ENCODE data around the gene SLIT3.

Gene SLIT3

DNA sequence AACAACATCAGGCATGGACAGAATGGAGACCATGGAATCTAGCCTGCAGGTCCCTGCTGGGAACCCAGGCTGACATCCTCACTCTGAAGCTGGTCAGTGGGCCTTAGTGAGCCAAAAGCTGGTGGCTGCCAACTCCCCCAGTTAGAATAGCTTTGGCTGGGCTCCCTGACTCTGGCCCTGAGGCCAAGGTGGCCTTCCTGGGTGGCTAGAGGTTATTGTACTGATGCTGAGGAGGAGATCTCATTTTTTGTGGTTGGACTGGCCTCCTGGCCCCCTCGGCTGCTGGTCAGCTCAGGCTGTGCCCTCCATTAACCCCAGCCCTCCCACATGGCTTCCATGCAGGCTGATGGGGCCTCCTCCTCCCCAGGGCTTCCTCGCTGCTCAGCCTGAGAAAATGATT is 620.5 kb downstream of the SLIT3 start:
- no peak for DNase-seq

DNA sequence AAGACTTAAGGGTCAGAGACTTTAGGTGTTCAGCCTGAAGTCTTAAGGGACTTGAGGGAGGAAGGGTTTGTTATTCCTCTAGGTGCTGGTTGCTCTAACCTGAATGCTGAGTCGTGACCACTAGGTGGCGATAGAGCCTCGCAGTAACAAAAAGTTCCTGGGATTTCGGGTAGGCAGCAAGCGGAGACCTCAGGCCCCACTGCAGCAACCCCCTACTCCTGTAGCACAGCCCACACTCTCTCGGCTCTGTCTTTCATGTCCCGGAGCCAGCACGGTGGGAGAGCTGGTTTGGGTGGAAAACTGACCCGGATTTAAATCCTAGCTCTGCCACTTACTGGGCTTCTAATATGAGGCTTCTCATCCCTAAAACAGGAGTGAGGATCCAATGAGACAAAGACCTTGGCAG is 621.4 kb downstream of the SLIT3 start:
- DNase-seq = peak; percentile 10

DNA sequence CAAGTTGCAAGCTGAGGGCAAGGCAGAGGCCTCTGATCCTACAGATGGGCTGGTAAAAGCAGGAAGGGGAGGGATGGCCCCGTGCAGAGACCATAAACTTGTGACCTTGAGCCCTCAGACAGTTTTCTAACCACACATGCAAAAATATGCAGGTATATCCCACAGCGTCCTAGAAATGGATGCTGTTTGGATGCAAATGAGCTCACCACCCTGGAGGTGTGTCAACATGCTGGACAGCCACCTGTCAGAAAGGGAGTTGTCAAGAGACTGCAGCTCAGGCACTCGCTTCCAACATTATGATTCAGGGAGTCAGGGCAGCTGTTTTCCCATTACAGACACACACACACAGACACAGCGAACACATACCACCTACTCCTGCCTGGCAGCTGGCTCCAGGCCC is 624.4 kb downstream of the SLIT3 start:
- DNase-seq = no peak

- no peak for DNase-seq
Observed at GRCh38 chr5:168675883-168676408, 625.0 kb downstream of the SLIT3 start.

GRCh38 chr5:168674893-168675482 is 626.0 kb downstream of the SLIT3 start:
- DNase-seq = no peak

GRCh38 chr5:168672888-168673287 is 628.1 kb downstream of the SLIT3 start:
- no peak for DNase-seq

GRCh38 chr5:168672016-168672415 is 628.9 kb downstream of the SLIT3 start:
- no peak for DNase-seq

GRCh38 chr5:168670881-168671575 is 629.9 kb downstream of the SLIT3 start:
- DNase-seq = no peak

- no peak for DNase-seq
Observed at GRCh38 chr5:168669668-168670378, 631.1 kb downstream of the SLIT3 start.

DNA sequence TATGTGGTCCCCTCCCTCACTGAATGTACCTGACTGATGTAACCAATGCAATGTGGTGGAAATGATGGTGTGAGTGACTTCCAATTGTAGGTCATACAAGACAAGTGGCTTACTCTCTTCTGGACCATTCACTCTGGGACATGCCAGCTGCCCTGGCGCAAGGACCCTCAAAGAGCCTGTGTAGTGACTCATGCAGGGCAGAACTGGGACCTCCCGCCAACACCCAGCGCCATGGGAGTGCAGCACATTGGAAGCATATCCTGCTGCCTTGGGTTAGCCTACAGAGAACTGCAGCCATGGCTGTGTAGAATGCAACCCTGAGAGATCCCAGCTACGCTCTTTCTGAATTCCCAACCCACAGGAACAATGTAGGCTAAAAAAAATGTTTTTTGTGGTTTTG is 631.8 kb downstream of the SLIT3 start:
- DNase-seq = no peak

- DNase-seq = no peak
Observed at GRCh38 chr5:168668078-168668477, 632.9 kb downstream of the SLIT3 start.

DNA sequence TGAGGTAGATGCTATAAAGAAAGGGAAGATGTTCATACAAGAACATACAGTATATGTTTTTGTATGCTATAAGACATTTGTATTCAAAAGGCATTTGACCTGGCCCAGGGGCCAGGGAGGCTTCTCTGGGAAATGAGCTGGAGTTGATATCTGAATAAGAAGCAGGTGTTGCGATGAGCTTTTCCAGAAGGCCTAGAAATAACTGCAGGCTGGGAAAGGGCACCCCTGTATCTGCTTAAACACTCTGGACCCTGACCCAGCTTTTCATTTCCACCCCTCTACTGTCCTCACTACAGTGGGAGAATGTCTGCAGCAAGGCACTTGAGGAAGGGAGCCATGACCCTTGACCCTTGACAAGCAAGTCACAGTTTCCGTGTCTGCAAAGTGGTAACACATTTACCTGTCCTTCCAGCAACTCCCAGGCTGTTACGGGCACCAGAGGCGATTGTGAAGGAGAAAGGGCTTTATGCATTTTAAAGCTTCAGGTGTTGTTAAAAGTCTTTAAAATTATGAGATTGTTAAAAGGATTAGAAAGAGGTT is 633.6 kb downstream of the SLIT3 start:
- DNase-seq = no peak

- no peak for DNase-seq
Observed at GRCh38 chr5:168666356-168666755, 634.6 kb downstream of the SLIT3 start.

- DNase-seq = no peak
Observed at GRCh38 chr5:168663276-168664004, 637.5 kb downstream of the SLIT3 start.

DNA sequence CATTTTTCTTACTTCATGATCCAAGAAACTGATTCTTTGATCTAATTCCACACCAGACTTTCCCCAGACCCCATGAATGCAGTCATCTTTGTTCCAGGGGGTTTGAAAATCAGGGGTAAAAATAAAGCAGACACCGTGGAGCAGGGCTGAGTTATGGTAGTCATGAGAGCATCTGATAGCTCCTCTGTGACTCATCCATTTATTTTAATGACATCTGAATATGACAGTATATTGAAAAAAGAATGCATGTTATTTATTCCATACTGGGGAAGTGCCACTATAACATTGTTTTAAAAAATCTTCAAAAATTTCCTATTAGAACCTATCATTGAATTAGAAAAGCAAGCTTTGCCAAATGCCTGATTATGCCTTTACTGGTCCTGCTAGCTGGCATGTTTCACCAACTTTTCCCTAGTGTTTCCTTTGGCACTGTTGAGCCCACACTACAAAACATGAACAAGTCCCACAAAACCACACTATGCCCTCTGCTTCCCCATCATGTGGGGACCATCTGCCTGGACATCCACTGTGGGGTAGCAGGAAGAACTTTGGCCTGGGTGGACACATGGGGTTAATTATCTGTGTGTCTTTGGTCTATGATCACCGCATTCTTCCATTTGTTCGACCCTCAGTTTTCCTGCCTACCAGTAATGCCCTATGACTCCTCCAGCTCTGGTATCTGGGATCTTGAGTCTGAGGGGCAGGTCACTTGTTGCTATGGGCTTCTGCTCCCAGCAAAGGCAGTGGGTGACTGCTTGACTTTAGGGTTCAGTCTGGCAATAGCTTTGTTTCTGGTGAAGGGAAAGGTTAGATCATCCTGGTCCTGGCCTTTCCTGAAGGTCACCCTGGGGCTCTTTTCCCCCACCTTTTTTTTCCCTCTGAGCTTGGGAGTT is 639.1 kb downstream of the SLIT3 start:
- DNase-seq = no peak

- no peak for DNase-seq
Observed at GRCh38 chr5:168660691-168661090, 640.2 kb downstream of the SLIT3 start.

GRCh38 chr5:168659286-168659847 is 641.6 kb downstream of the SLIT3 start:
- no peak for DNase-seq

- DNase-seq = no peak
Observed at GRCh38 chr5:168658394-168658793, 642.5 kb downstream of the SLIT3 start.

GRCh38 chr5:168656633-168657032 is 644.3 kb downstream of the SLIT3 start:
- no peak for DNase-seq

DNA sequence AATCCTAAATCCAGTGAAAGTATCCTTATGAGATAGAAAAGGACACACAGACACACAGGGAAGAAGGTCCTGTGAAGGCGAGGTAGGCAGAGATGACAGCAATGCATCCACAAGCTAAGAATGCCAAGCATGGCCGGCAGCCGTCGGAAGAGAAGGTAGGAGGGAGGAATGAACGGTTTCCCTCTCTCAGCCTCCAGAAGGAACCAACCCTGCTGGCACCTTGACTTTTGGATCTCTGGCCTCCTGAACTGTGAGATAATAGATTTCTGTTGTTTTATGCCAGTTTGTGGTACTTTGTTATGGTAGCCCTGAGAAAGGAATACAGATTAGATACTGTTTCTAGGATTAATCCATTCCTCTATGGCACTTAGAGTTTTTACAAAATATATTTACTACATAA is 645.6 kb downstream of the SLIT3 start:
- DNase-seq = no peak

- no peak for DNase-seq
Observed at GRCh38 chr5:168654211-168654721, 646.7 kb downstream of the SLIT3 start.

Data from NK-92 treated with Interleukin-12 subunit alpha and Interleukin-12 subunit beta, amount 100 ng/mL, for 24 hours (cell line).